ENCODE results near the gene GFER.
A peak's percentile ranks its signal among the peaks of the same experiment; 100 is the strongest.
"Not testable (repeated sequence)": the region's sequence is repeated elsewhere in the genome, so short reads cannot be mapped to it uniquely, and the experiment has no call there.

Gene GFER

GRCh38 chr16:2008009-2008526 is 24.1 kb downstream of the GFER start:
- Histone ChIP-seq H3K27ac (ENCODE audit: low read depth, low read length) (peak overlapping the region; percentile 70), H3K4me3 (ENCODE audit: low read depth in 1 of 2, low read length in 2 of 2) (peak overlapping the region; percentile 79 to 83), H3K9me3 (ENCODE audit: control insufficient read depth in 1 of 2, low read length in 2 of 2) (no peaks in the 10 kb centered on the region), H3K4me1 (ENCODE audit: control insufficient read depth in 1 of 2, insufficient read depth in 2 of 2, low read length in 2 of 2) (peaks cover 35 to 44% of the 10 kb centered on the region in 2 donors), H3K27me3 (ENCODE audit: control insufficient read depth in 1 of 2, insufficient read depth in 2 of 2, low read length in 2 of 2) (no peaks in the 10 kb centered on the region), H3K9ac (ENCODE audit: low read depth in 1 of 2, low read length in 2 of 2) (peak overlapping the region; percentile 87 to 92), H3K36me3 (ENCODE audit: control insufficient read depth in 1 of 2, insufficient read depth in 2 of 2, low read length in 2 of 2) (peaks cover 0 to 10% of the 10 kb centered on the region in 2 donors)

GRCh38 chr16:2008631-2009163 is 24.7 kb downstream of the GFER start:
- H3K9ac ChIP-seq (ENCODE audit: low read depth in 1 of 2, low read length in 2 of 2): peak overlapping the region; percentile 87 to 92
- peaks cover 35 to 44% of the 10 kb centered on the region in 2 donors for H3K4me1 ChIP-seq (ENCODE audit: control insufficient read depth in 1 of 2, insufficient read depth in 2 of 2, low read length in 2 of 2)
- peak overlapping the region; percentile 70 for H3K27ac ChIP-seq (ENCODE audit: low read depth, low read length)
- H3K27me3 ChIP-seq (ENCODE audit: control insufficient read depth in 1 of 2, insufficient read depth in 2 of 2, low read length in 2 of 2): no peaks in the 10 kb centered on the region
- H3K9me3 ChIP-seq (ENCODE audit: control insufficient read depth in 1 of 2, low read length in 2 of 2): no peaks in the 10 kb centered on the region
- H3K36me3 ChIP-seq (ENCODE audit: control insufficient read depth in 1 of 2, insufficient read depth in 2 of 2, low read length in 2 of 2): peaks cover 0 to 4% of the 10 kb centered on the region in 2 donors
- peak overlapping the region; percentile 79 to 83 for H3K4me3 ChIP-seq (ENCODE audit: low read depth in 1 of 2, low read length in 2 of 2)

- peak overlapping the region; percentile 70 for H3K27ac ChIP-seq (ENCODE audit: low read depth, low read length)
- no peaks in the 10 kb centered on the region for H3K9me3 ChIP-seq (ENCODE audit: control insufficient read depth in 1 of 2, low read length in 2 of 2)
- no peaks in the 10 kb centered on the region for H3K27me3 ChIP-seq (ENCODE audit: control insufficient read depth in 1 of 2, insufficient read depth in 2 of 2, low read length in 2 of 2)
- peaks cover 0 to 4% of the 10 kb centered on the region in 2 donors for H3K36me3 ChIP-seq (ENCODE audit: control insufficient read depth in 1 of 2, insufficient read depth in 2 of 2, low read length in 2 of 2)
- peaks cover 31 to 39% of the 10 kb centered on the region in 2 donors for H3K4me1 ChIP-seq (ENCODE audit: control insufficient read depth in 1 of 2, insufficient read depth in 2 of 2, low read length in 2 of 2)
- peak overlapping the region; percentile 87 to 92 for H3K9ac ChIP-seq (ENCODE audit: low read depth in 1 of 2, low read length in 2 of 2)
- H3K4me3 ChIP-seq (ENCODE audit: low read depth in 1 of 2, low read length in 2 of 2): peak overlapping the region; percentile 79 to 83
Observed at GRCh38 chr16:2009164-2009711, 25.2 kb downstream of the GFER start.

GRCh38 chr16:2009791-2010510 is 26.0 kb downstream of the GFER start, which contains the start of gene ZNF598:
Gene ZNF598, minus strand, starts transcription at chr16:2009821.
- Histone ChIP-seq H3K36me3 (ENCODE audit: control insufficient read depth in 1 of 2, insufficient read depth in 2 of 2, low read length in 2 of 2) (peaks cover 0 to 4% of the 10 kb centered on the region in 2 donors), H3K27ac (ENCODE audit: low read depth, low read length) (peak within 1 kb of the TSS; percentile 70), H3K4me1 (ENCODE audit: control insufficient read depth in 1 of 2, insufficient read depth in 2 of 2, low read length in 2 of 2) (peaks cover 29 to 33% of the 10 kb centered on the region in 2 donors), H3K4me3 (ENCODE audit: low read depth in 1 of 2, low read length in 2 of 2) (peak within 1 kb of the TSS; percentile 79 to 84), H3K9ac (ENCODE audit: low read depth in 1 of 2, low read length in 2 of 2) (peak within 1 kb of the TSS; percentile 87 to 92), H3K9me3 (ENCODE audit: control insufficient read depth in 1 of 2, low read length in 2 of 2) (no peaks in the 10 kb centered on the region), H3K27me3 (ENCODE audit: control insufficient read depth in 1 of 2, insufficient read depth in 2 of 2, low read length in 2 of 2) (no peaks in the 10 kb centered on the region)

- not testable (repeated sequence) for H3K27ac ChIP-seq (ENCODE audit: low read depth, low read length); H3K9ac ChIP-seq (ENCODE audit: low read depth in 1 of 2, low read length in 2 of 2); H3K9me3 ChIP-seq (ENCODE audit: control insufficient read depth in 1 of 2, low read length in 2 of 2); H3K36me3 ChIP-seq (ENCODE audit: control insufficient read depth in 1 of 2, insufficient read depth in 2 of 2, low read length in 2 of 2); H3K4me3 ChIP-seq (ENCODE audit: low read depth in 1 of 2, low read length in 2 of 2); H3K27me3 ChIP-seq (ENCODE audit: control insufficient read depth in 1 of 2, insufficient read depth in 2 of 2, low read length in 2 of 2)
- peaks cover 34 to 35% of the 10 kb centered on the region in 2 donors for H3K4me1 ChIP-seq (ENCODE audit: control insufficient read depth in 1 of 2, insufficient read depth in 2 of 2, low read length in 2 of 2)
Observed at GRCh38 chr16:2011726-2012125, 27.7 kb downstream of the GFER start.

- no peaks in the 10 kb centered on the region for H3K27me3 ChIP-seq (ENCODE audit: control insufficient read depth in 1 of 2, insufficient read depth in 2 of 2, low read length in 2 of 2)
- H3K27ac ChIP-seq (ENCODE audit: low read depth, low read length): no peak overlapping the region
- H3K36me3 ChIP-seq (ENCODE audit: control insufficient read depth in 1 of 2, insufficient read depth in 2 of 2, low read length in 2 of 2): no peaks in the 10 kb centered on the region
- no peaks in the 10 kb centered on the region for H3K9me3 ChIP-seq (ENCODE audit: control insufficient read depth in 1 of 2, low read length in 2 of 2)
- H3K4me3 ChIP-seq (ENCODE audit: low read depth in 1 of 2, low read length in 2 of 2): no peak overlapping the region
- H3K9ac ChIP-seq (ENCODE audit: low read depth in 1 of 2, low read length in 2 of 2): no peak overlapping the region
- H3K4me1 ChIP-seq (ENCODE audit: control insufficient read depth in 1 of 2, insufficient read depth in 2 of 2, low read length in 2 of 2): peaks cover 16 to 20% of the 10 kb centered on the region in 2 donors
Observed at GRCh38 chr16:2013527-2013926, 29.5 kb downstream of the GFER start.

- H3K9ac ChIP-seq (ENCODE audit: low read depth in 1 of 2, low read length in 2 of 2): peak overlapping the region in 1 of 2 donors; percentile 20
Observed at GRCh38 chr16:2015117-2015946, 31.3 kb downstream of the GFER start.

GRCh38 chr16:2015947-2016208 is 31.9 kb downstream of the GFER start:
- Histone ChIP-seq H3K9ac (ENCODE audit: low read depth in 1 of 2, low read length in 2 of 2) (peak overlapping the region in 1 of 2 donors; percentile 20), H3K4me3 (ENCODE audit: low read depth in 1 of 2, low read length in 2 of 2) (no peak overlapping the region), H3K27me3 (ENCODE audit: control insufficient read depth in 1 of 2, insufficient read depth in 2 of 2, low read length in 2 of 2) (peaks cover 17 to 18% of the 10 kb centered on the region in 2 donors), H3K27ac (ENCODE audit: low read depth, low read length) (no peak overlapping the region), H3K4me1 (ENCODE audit: control insufficient read depth in 1 of 2, insufficient read depth in 2 of 2, low read length in 2 of 2) (peaks cover 5 to 7% of the 10 kb centered on the region in 2 donors), H3K36me3 (ENCODE audit: control insufficient read depth in 1 of 2, insufficient read depth in 2 of 2, low read length in 2 of 2) (no peaks in the 10 kb centered on the region), H3K9me3 (ENCODE audit: control insufficient read depth in 1 of 2, low read length in 2 of 2) (no peaks in the 10 kb centered on the region)

More at GRCh38 chr16:2015117-2015946, 31.3 kb downstream of the GFER start:
- peaks cover 11 to 17% of the 10 kb centered on the region in 2 donors for H3K27me3 ChIP-seq (ENCODE audit: control insufficient read depth in 1 of 2, insufficient read depth in 2 of 2, low read length in 2 of 2)
- H3K27ac ChIP-seq (ENCODE audit: low read depth, low read length): peak overlapping the region; percentile 30
- peaks cover 9 to 11% of the 10 kb centered on the region in 2 donors for H3K4me1 ChIP-seq (ENCODE audit: control insufficient read depth in 1 of 2, insufficient read depth in 2 of 2, low read length in 2 of 2)
- H3K36me3 ChIP-seq (ENCODE audit: control insufficient read depth in 1 of 2, insufficient read depth in 2 of 2, low read length in 2 of 2): no peaks in the 10 kb centered on the region
- no peaks in the 10 kb centered on the region for H3K9me3 ChIP-seq (ENCODE audit: control insufficient read depth in 1 of 2, low read length in 2 of 2)
- no peak overlapping the region for H3K4me3 ChIP-seq (ENCODE audit: low read depth in 1 of 2, low read length in 2 of 2)

GRCh38 chr16:2016407-2016922 is 32.5 kb downstream of the GFER start:
- peaks cover 5 to 7% of the 10 kb centered on the region in 2 donors for H3K4me1 ChIP-seq (ENCODE audit: control insufficient read depth in 1 of 2, insufficient read depth in 2 of 2, low read length in 2 of 2)
- H3K9me3 ChIP-seq (ENCODE audit: control insufficient read depth in 1 of 2, low read length in 2 of 2): no peaks in the 10 kb centered on the region
- peaks cover 18 to 19% of the 10 kb centered on the region in 2 donors for H3K27me3 ChIP-seq (ENCODE audit: control insufficient read depth in 1 of 2, insufficient read depth in 2 of 2, low read length in 2 of 2)
- H3K27ac ChIP-seq (ENCODE audit: low read depth, low read length): no peak overlapping the region
- no peak overlapping the region for H3K4me3 ChIP-seq (ENCODE audit: low read depth in 1 of 2, low read length in 2 of 2)
- no peak overlapping the region for H3K9ac ChIP-seq (ENCODE audit: low read depth in 1 of 2, low read length in 2 of 2)
- no peaks in the 10 kb centered on the region for H3K36me3 ChIP-seq (ENCODE audit: control insufficient read depth in 1 of 2, insufficient read depth in 2 of 2, low read length in 2 of 2)

Data from duodenal mucosa (tissue), 2 donors.